GM12891 (cell line): Measurements from ENCODE around the gene DNAAF8.

Source experiments
- POLR2A ChIP-seq: IDR thresholded peaks from 2 replicates; pipeline ENCODE4 v1.6.1; 2011; ENCODE audit warnings: low read depth, low read length, control low read depth
- POLR2AphosphoS5 ChIP-seq: IDR thresholded peaks from 2 replicates; pipeline ENCODE4 v1.6.1; 2011; ENCODE audit warnings: low read depth, low read length, control low read depth
- SPI1 ChIP-seq: IDR thresholded peaks from 2 replicates; pipeline ENCODE4 v1.6.1; 2011; ENCODE audit warnings: low read depth, low read length, control low read depth
- TAF1 ChIP-seq: IDR thresholded peaks from 2 replicates; pipeline ENCODE4 v1.6.1; 2011; ENCODE audit warnings: low read depth, low read length, control low read depth

DNA sequence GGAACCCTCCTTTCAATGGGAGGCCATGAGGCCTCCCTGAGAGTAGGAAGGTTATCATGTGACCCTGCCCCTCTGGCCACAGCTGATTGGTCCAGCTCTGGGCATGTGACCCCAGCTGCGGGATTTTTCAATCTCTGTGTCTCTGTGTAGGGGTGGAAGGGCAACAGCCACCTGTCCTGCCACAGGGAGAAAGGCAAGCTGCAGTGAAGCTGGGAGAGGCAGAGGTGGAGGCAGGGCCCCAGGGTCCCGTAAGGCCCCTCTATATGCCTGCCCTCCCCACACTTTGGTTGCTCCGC is 10.9 kb downstream of the DNAAF8 start:
- TF ChIP-seq POLR2A (no peak), TAF1 (no peak), POLR2AphosphoS5 (no peak), SPI1 (no peak)
